ENCODE measurements around the gene SCYL1. TPM values are rescaled to one million over a fixed set of nuclear protein-coding genes. Genes with fewer than 3 reads are reported as not detected.

SCYL1 gene
- total RNA-seq, 1 experiment from 2014 or later, result 70.9 TPM

DNA sequence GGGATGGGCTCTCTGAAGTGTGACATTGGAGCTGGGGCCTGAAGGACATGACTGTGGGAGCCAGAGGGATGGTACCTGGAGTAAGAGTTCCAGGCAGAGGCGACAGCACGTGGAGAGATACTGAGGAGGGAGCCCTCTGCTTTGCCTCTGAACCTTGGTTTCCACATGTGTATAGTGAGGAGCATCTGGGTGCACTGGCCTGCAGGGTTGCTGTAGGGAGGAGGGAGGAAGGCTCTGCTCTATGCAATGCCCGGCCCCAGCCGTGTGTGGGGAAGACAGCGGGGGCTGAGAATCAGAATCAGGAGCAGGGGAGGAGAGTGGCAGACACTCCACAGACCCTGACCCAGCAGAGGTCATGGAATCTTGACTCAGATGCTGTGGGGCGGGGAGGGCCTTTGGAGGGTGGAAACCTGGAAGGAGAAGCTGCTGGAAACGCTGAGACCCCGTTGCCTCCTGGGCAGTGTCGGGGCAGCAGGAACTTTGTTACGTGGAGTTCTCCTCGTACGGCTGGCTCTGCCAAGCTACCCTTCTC is 4.0 kb downstream of the SCYL1 start:
- no TSS peak for BruUV-seq (replicated peaks)
- intact Hi-C loops (cut with micrococcal nuclease), result no loop called here

DNA sequence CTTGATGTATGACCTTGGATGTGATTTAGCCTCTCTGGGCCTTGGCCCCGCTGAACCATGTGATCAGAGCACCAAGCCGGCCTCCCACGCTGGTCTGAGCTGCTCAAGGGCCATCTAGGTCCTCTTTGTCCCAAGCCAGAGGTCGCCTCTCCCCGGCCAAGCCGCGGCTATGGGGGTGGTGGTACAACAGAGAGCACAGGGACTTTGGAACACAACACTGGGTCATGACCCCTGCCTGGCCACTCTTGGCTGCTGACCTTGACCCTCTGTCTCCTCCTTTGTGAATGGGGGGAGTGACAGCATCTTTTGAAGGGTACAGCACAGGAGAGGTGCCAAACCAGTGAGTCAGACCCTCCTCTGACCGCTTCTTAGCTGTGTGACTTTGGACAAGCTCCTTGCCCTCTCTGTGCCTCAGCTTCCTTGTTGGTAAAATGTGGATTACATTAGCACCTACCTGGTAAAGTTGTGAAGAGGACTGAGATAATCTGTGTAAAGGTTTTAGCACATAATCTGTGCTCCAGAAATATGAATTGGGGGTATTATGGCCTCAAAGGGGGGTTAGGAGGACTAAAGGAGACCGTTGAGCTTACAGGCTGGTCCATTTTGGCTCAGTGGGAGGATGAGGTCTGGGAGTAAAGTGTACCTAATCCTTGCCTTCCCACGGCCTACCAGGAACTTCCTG is 4.7 kb downstream of the SCYL1 start:
- H3K36me3 Mint-ChIP-seq (ENCODE audit: insufficient read depth, unreplicated experiment), result peaks cover 52% of the 10 kb centered on the region
- TF ChIP-seq, protein P1, sequence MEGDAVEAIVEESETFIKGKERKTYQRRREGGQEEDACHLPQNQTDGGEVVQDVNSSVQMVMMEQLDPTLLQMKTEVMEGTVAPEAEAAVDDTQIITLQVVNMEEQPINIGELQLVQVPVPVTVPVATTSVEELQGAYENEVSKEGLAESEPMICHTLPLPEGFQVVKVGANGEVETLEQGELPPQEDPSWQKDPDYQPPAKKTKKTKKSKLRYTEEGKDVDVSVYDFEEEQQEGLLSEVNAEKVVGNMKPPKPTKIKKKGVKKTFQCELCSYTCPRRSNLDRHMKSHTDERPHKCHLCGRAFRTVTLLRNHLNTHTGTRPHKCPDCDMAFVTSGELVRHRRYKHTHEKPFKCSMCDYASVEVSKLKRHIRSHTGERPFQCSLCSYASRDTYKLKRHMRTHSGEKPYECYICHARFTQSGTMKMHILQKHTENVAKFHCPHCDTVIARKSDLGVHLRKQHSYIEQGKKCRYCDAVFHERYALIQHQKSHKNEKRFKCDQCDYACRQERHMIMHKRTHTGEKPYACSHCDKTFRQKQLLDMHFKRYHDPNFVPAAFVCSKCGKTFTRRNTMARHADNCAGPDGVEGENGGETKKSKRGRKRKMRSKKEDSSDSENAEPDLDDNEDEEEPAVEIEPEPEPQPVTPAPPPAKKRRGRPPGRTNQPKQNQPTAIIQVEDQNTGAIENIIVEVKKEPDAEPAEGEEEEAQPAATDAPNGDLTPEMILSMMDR (IDR thresholded peaks at IDR 0.05; ENCODE audit: unreplicated experiment), result no peak
- ChIA-PET POLR2A (no interaction called here), CTCF (interaction anchor here (1.6 to 3.9 kb wide), 2 partner anchors 11 to 43 kb away, joined by 6 to 26 read pairs; partner anchors contain the start of gene FAM89B)
- H3K27me3 Mint-ChIP-seq (ENCODE audit: insufficient read depth, unreplicated experiment), result no peaks in the 10 kb centered on the region
- intact Hi-C loops (cut with micrococcal nuclease), result no loop called here
- H3K27ac Mint-ChIP-seq (ENCODE audit: low read depth, unreplicated experiment), result no peak overlapping the region
- no TSS peak for BruUV-seq (replicated peaks)
- DNase-seq (ENCODE audit: unreplicated experiment), result no peak
- no peak overlapping the region for H3K4me3 Mint-ChIP-seq (ENCODE audit: unreplicated experiment)
- peaks cover 5% of the 10 kb centered on the region for H3K4me1 Mint-ChIP-seq (ENCODE audit: insufficient read depth, unreplicated experiment)
- H3K9me3 Mint-ChIP-seq (ENCODE audit: unreplicated experiment), result no peaks in the 10 kb centered on the region

More for the DNA sequence above, 4.0 kb downstream of the SCYL1 start:
- Mint-ChIP-seq H3K27ac (ENCODE audit: low read depth, unreplicated experiment) (no peak overlapping the region), H3K4me3 (ENCODE audit: unreplicated experiment) (no peak overlapping the region), H3K36me3 (ENCODE audit: insufficient read depth, unreplicated experiment) (peaks cover 52% of the 10 kb centered on the region), H3K4me1 (ENCODE audit: insufficient read depth, unreplicated experiment) (peaks cover 10% of the 10 kb centered on the region), H3K27me3 (ENCODE audit: insufficient read depth, unreplicated experiment) (no peaks in the 10 kb centered on the region), H3K9me3 (ENCODE audit: unreplicated experiment) (no peaks in the 10 kb centered on the region)
- no peak for DNase-seq (ENCODE audit: unreplicated experiment)
- ChIA-PET CTCF (interaction anchor here (0.6 to 3.9 kb wide), 3 partner anchors 11 to 43 kb away, joined by 3 to 26 read pairs (median 3); no protein-coding TSS in a partner anchor), POLR2A (no interaction called here)
- TF ChIP-seq, protein P1 (IDR thresholded peaks at IDR 0.05; ENCODE audit: unreplicated experiment), result no peak

- TF ChIP-seq, protein P1 (IDR thresholded peaks at IDR 0.05; ENCODE audit: unreplicated experiment), result no peak
- H3K27ac Mint-ChIP-seq (ENCODE audit: low read depth, unreplicated experiment), result no peak overlapping the region
- ChIA-PET CTCF (interaction anchor here (0.6 to 3.9 kb wide), 4 partner anchors 10 to 240 kb away, joined by 4 to 26 read pairs (median 6); partner anchors contain the start of gene FAM89B), POLR2A (interaction anchor here (0.6 kb wide), 1 partner anchor 179 kb away, joined by 3 read pairs; no protein-coding TSS in a partner anchor)
- intact Hi-C loops (cut with micrococcal nuclease), result no loop called here
- H3K27me3 Mint-ChIP-seq (ENCODE audit: insufficient read depth, unreplicated experiment), result no peaks in the 10 kb centered on the region
- no TSS peak for BruUV-seq (replicated peaks)
- H3K9me3 Mint-ChIP-seq (ENCODE audit: unreplicated experiment), result no peaks in the 10 kb centered on the region
- no peak overlapping the region for H3K4me3 Mint-ChIP-seq (ENCODE audit: unreplicated experiment)
- no peak for DNase-seq (ENCODE audit: unreplicated experiment)
- peaks cover 52% of the 10 kb centered on the region for H3K36me3 Mint-ChIP-seq (ENCODE audit: insufficient read depth, unreplicated experiment)
- peaks cover 4% of the 10 kb centered on the region for H3K4me1 Mint-ChIP-seq (ENCODE audit: insufficient read depth, unreplicated experiment)
Observed at GRCh38 chr11:65530157-65530496, 5.2 kb downstream of the SCYL1 start.

DNA sequence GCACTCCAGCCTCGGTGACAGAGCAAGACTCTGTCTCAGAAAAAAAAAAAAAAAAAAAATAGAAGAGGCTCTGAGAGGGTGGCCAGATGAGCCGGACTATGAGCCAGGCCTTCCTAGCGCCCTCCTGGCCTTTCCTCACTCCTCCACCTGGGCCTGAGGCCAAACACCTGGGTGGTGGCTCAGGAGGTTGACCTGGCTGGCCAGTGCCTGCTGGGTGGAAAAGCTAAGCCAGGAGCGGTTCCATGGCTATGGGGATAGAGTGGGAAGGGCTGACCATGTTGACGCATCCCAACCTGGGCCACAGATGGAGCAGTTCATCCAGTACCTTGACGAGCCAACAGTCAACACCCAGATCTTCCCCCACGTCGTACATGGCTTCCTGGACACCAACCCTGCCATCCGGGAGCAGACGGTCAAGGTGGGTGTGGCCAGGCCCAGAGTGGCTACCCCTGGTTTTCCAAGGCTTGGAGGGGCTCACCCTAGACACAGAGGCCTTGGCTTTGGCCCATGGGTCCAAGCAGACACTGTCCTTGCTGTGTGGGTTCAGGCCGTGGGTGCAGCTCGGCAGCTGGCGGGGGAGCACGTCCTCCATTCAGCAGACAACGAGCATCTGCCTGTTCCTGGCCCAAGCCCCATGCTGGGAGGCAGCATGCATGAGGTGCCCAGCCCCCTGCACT is 7.6 kb downstream of the SCYL1 start:
- no peak for DNase-seq (ENCODE audit: unreplicated experiment)
- TF ChIP-seq, protein P1 (IDR thresholded peaks at IDR 0.05; ENCODE audit: unreplicated experiment), result no peak
- BruUV-seq (replicated peaks), result no TSS peak
- no peak overlapping the region for H3K27ac Mint-ChIP-seq (ENCODE audit: low read depth, unreplicated experiment)
- no peaks in the 10 kb centered on the region for H3K9me3 Mint-ChIP-seq (ENCODE audit: unreplicated experiment)
- H3K36me3 Mint-ChIP-seq (ENCODE audit: insufficient read depth, unreplicated experiment), result peaks cover 39% of the 10 kb centered on the region
- intact Hi-C loops (cut with micrococcal nuclease), result no loop called here
- no peak overlapping the region for H3K4me3 Mint-ChIP-seq (ENCODE audit: unreplicated experiment)
- H3K27me3 Mint-ChIP-seq (ENCODE audit: insufficient read depth, unreplicated experiment), result no peaks in the 10 kb centered on the region
- ChIA-PET POLR2A (no interaction called here), CTCF (interaction anchor here (0.7 to 3.9 kb wide), 2 partner anchors 8 to 16 kb away, joined by 3 to 26 read pairs; no protein-coding TSS in a partner anchor)
- H3K4me1 Mint-ChIP-seq (ENCODE audit: insufficient read depth, unreplicated experiment), result no peaks in the 10 kb centered on the region

All from MCF 10A (cell line).